PC-3 (cell line): ENCODE measurements around the gene DPYSL3. TPM values are rescaled to one million over a fixed set of nuclear protein-coding genes. Genes with fewer than 3 reads are reported as not detected.

Experiments used
- ATAC-seq: fragments of 200-7000 bp; cut with Tn5 transposase; 2 replicates; pipeline ENCODE4 v1.9.1; 2020; ENCODE audit warnings: mild to moderate bottlenecking, moderate library complexity
- BruUV-seq: library from RNA; stranded (reverse); fragments of 400-500 nt; replicated peaks from 2 replicates; lab custom pipeline; 2021; lab: Mats Ljungman, UMichigan
- CTCF ChIA-PET: fragments of 300-600 bp; sonication (Branson Sonifier 250); formaldehyde crosslinking; loops from one replicate; lab custom pipeline; 2022; ENCODE audit warnings: antibody characterized with exemption; lab: Charles Lee
- POLR2A ChIA-PET: fragments of 300-600 bp; sonication (Branson Sonifier 250); formaldehyde crosslinking; loops from one replicate; lab custom pipeline; 2022; ENCODE audit warnings: antibody characterized with exemption; ENCODE audit not compliant: unreplicated experiment; lab: Charles Lee
- DNase-seq: peaks from one replicate; pipeline ENCODE4 v3.0.0-alpha.2; 2015
- H2AFZ ChIP-seq: fragments of 300-600 bp; sonication (generic); 2 replicates; pipeline ENCODE4 v1.6.0; 2016; ENCODE audit warnings: antibody characterized with exemption, low read length
- H3F3A ChIP-seq: fragments of 300-600 bp; sonication (generic); one replicate; pipeline ENCODE4 v1.6.0; 2017; ENCODE audit warnings: antibody characterized with exemption, low read length, control low read depth, mild to moderate bottlenecking; ENCODE audit not compliant: unreplicated experiment
- H3K27ac ChIP-seq: fragments of 300-600 bp; sonication (generic); 2 replicates; pipeline ENCODE4 v1.5.1; 2016; ENCODE audit warnings: mild to moderate bottlenecking, low read length
- H3K27me3 ChIP-seq: fragments of 300-600 bp; sonication (generic); 2 replicates; pipeline ENCODE4 v1.6.1; 2016; ENCODE audit warnings: low read length, mixed read lengths
- H3K36me3 ChIP-seq: fragments of 300-600 bp; sonication (generic); 2 replicates; pipeline ENCODE4 v1.6.1; 2016; ENCODE audit warnings: low read depth, mixed run types, low read length, mixed read lengths
- H3K4me1 ChIP-seq: fragments of 300-600 bp; sonication (generic); 2 replicates; pipeline ENCODE4 v1.5.1; 2016; ENCODE audit warnings: low read length; ENCODE audit not compliant: insufficient read depth
- H3K4me2 ChIP-seq: fragments of 300-600 bp; sonication (generic); 2 replicates; pipeline ENCODE4 v1.6.0; 2016; ENCODE audit warnings: low read length
- H3K4me3 ChIP-seq: fragments of 300-600 bp; sonication (generic); 2 replicates; pipeline ENCODE4 v1.5.1; 2016; ENCODE audit warnings: mild to moderate bottlenecking, low read length, mixed read lengths
- H3K79me2 ChIP-seq: fragments of 300-600 bp; sonication (generic); 2 replicates; pipeline ENCODE4 v1.6.1; 2017; ENCODE audit warnings: low read length, mixed read lengths
- H3K9ac ChIP-seq: fragments of 300-600 bp; sonication (generic); 2 replicates; pipeline ENCODE4 v1.6.0; 2016; ENCODE audit warnings: mild to moderate bottlenecking, low read length
- H3K9me2 ChIP-seq: fragments of 300-600 bp; sonication (generic); replicated peaks from 2 replicates; pipeline ENCODE4 v1.6.1; 2016; ENCODE audit warnings: mixed run types, low read length, mixed read lengths
- H3K9me3 ChIP-seq: fragments of 300-600 bp; sonication (generic); 2 replicates; pipeline ENCODE4 v1.6.1; 2016; ENCODE audit warnings: low read length, mixed read lengths
- H4K20me1 ChIP-seq: fragments of 300-600 bp; sonication (generic); 2 replicates; pipeline ENCODE4 v1.6.1; 2016; ENCODE audit warnings: low read length, mixed read lengths
- CTCF ChIP-seq: fragments of 300-600 bp; sonication (generic); conservative IDR thresholded peaks from 2 replicates; pipeline ENCODE4 v1.5.1; 2017; ENCODE audit warnings: antibody characterized with exemption, low read depth, mild to moderate bottlenecking, low read length
- EZH2 ChIP-seq: fragments of 300-600 bp; sonication (generic); IDR thresholded peaks from one replicate; pipeline ENCODE4 v1.6.1; 2017; ENCODE audit warnings: antibody characterized with exemption, mild to moderate bottlenecking, low read length; ENCODE audit not compliant: unreplicated experiment
- EZH2phosphoT487 ChIP-seq: fragments of 300-600 bp; sonication (generic); IDR thresholded peaks from 2 replicates; pipeline ENCODE4 v1.6.1; 2018; ENCODE audit warnings: mild to moderate bottlenecking, antibody characterized with exemption, low read length, borderline replicate concordance
- intact Hi-C: fragments of 100-400 bp; cut with micrococcal nuclease; formaldehyde crosslinking; loops from 2 replicates; pipeline ENCODE4 v1.9.0; 2023
- total RNA-seq: library from RNA; depleted of rRNA; stranded (reverse); fragments of >200 nt; gene quantifications from 2 replicates; pipeline ENCODE4 v1.2.3, GENCODE V29; 2014

DPYSL3 gene
- total RNA-seq, 1 experiment from 2014 or later = 20.6 TPM

- ChIA-PET POLR2A (interaction anchor here (0.5 kb wide), 1 partner anchor 146 kb away, joined by 3 read pairs; no protein-coding TSS in a partner anchor), CTCF (no interaction called here)
- Histone ChIP-seq H3K4me2 (no peak overlapping the region), H3K27ac (peak overlapping the region; percentile 50), H3K36me3 (no peaks in the 10 kb centered on the region), H3K79me2 (no peaks in the 10 kb centered on the region), H3K9me2 (no peaks in the 10 kb centered on the region), H3F3A (no peaks in the 10 kb centered on the region), H3K4me1 (peaks cover 16% of the 10 kb centered on the region), H3K9me3 (no peaks in the 10 kb centered on the region), H2AFZ (no peak overlapping the region), H3K27me3 (no peaks in the 10 kb centered on the region), H3K4me3 (no peak overlapping the region), H4K20me1 (no peaks in the 10 kb centered on the region), H3K9ac (no peak overlapping the region)
- DNase-seq = peak; percentile 7
- intact Hi-C loops = no loop called here
- BruUV-seq = no TSS peak
- no peak for TF ChIP-seq EZH2phosphoT487
- no peak for TF ChIP-seq EZH2
- peak; percentile 18 for ATAC-seq
These were observed 26.6 kb downstream of the DPYSL3 start for GRCh38 chr5:147483188-147483790.

GRCh38 chr5:147482706-147483180, 27.1 kb downstream of the DPYSL3 start:
- Histone ChIP-seq H2AFZ (no peak overlapping the region), H3K9me3 (no peaks in the 10 kb centered on the region), H4K20me1 (no peaks in the 10 kb centered on the region), H3K4me2 (no peak overlapping the region), H3K79me2 (no peaks in the 10 kb centered on the region), H3K4me3 (no peak overlapping the region), H3K4me1 (peaks cover 16% of the 10 kb centered on the region), H3K9ac (no peak overlapping the region), H3K36me3 (no peaks in the 10 kb centered on the region), H3K27me3 (no peaks in the 10 kb centered on the region), H3F3A (no peaks in the 10 kb centered on the region), H3K27ac (no peak overlapping the region; the same call in 1 of the 2 replicates), H3K9me2 (no peaks in the 10 kb centered on the region)
- ChIA-PET CTCF (no interaction called here), POLR2A (interaction anchor here (0.5 kb wide), 1 partner anchor 147 kb away, joined by 3 read pairs; no protein-coding TSS in a partner anchor)
- intact Hi-C loops = no loop called here
- no peak for DNase-seq
- no TSS peak for BruUV-seq
- no peak for ATAC-seq
- TF ChIP-seq CTCF (no peak), EZH2phosphoT487 (no peak)

GRCh38 chr5:147481874-147482705, 27.8 kb downstream of the DPYSL3 start:
- H4K20me1 ChIP-seq = no peaks in the 10 kb centered on the region
- H3K4me2 ChIP-seq = no peak overlapping the region
- H3K4me1 ChIP-seq = peaks cover 16% of the 10 kb centered on the region
- no peak overlapping the region for H2AFZ ChIP-seq
- POLR2A ChIA-PET = no interaction called here
- no peaks in the 10 kb centered on the region for H3K79me2 ChIP-seq
- intact Hi-C loops = loop anchor here (2.0 kb wide), 1 partner anchor 25 kb away; no protein-coding TSS in a partner anchor
- TF ChIP-seq EZH2phosphoT487 (no peak), EZH2 (no peak)
- no peaks in the 10 kb centered on the region for H3K9me3 ChIP-seq
- H3K9me2 ChIP-seq = no peaks in the 10 kb centered on the region
- no peak overlapping the region for H3K27ac ChIP-seq
- DNase-seq (no peak), ATAC-seq (no peak)
- no TSS peak for BruUV-seq
- H3F3A ChIP-seq = no peaks in the 10 kb centered on the region
- CTCF ChIA-PET = no interaction called here
- H3K4me3 ChIP-seq = no peak overlapping the region
- H3K9ac ChIP-seq = no peak overlapping the region
- H3K36me3 ChIP-seq = no peaks in the 10 kb centered on the region
- no peaks in the 10 kb centered on the region for H3K27me3 ChIP-seq
